G401 (cell line): ENCODE data around the gene RIMKLB. TPM values are rescaled to one million over a fixed set of nuclear protein-coding genes. Genes with fewer than 3 reads are reported as not detected.

Experiments used
- DNase-seq: peaks from one replicate; pipeline ENCODE4 v3.0.0-alpha.2; 2015; ENCODE audit warnings: low spot score
- in situ Hi-C: cut with HindIII; loops from 2 replicates; pipeline ENCODE4 v1.10.0; 2016; ENCODE audit warnings: low sequenced_read_pairs, mixed read lengths
- total RNA-seq: library from RNA; depleted of rRNA; stranded (reverse); fragments of >200 nt; shearing (Covaris generic); gene quantifications from 2 replicates; pipeline ENCODE4 v1.2.3, GENCODE V29; 2014; rRNA removed

The RIMKLB gene
- 0.14 and 0.37 TPM in 2 replicates for total RNA-seq

DNA sequence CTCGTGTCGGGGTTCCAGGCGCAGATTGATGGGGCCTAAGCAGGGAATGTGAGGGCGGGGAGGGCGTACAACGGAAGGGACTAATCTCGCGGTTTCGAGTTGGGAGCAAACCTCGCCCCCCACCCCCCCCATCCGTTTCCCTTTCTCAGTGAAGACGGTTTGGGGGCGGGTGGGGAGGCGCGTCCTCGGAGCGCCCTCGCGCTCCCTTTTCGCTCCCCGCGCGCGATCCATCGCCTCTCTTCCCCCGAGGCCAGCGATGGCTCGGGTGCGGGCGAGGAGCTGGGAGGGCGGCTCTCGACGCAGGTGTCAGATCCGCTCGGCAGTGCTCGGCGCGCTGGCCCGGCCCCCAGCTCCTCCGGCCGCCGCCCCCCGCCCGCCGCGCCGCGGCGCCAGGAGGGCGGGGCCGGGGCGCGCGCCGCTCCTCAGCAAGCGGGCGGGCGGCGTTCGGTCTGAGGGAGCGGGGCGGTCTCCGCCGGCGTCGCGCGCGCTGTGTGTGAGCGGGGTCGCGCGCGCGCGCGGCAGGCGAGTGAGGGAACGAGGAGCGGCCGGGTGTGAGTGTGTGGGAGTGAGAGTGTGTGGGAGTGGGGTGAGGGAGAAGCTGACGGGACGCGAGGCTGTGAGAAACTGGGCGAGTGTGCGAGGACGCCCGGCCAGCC lies at the start of gene RIMKLB:
Gene RIMKLB, plus strand, starts transcription at position 516 of the 656 bp plus-strand sequence. CDS start 15,876 bp downstream, outside the sequence.
- DNase-seq = peak; percentile 84
- in situ Hi-C loops = no loop called here

GRCh38 chr12:8648576-8649205 lies 49.1 kb upstream of the RIMKLB start:
- DNase-seq = no peak
- in situ Hi-C loops = no loop called here

DNA sequence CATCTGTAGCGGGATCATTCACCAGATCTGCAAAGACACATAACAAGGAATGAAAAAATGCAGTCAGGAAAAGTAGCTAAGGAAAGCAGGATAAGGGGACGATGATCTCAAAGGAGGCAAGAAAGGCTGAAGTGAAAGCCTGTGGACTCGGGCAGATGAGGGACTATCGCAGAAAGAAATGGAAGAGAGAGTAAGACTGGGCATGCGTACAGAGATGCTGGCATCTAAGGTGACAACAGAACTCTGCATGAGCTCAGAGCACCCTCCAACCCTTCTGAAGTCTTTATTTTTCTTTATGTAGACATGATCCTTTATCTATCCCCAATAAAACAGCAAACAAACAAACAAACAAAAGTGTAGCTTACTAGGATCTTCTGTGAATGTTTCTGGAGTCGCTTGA lies 42.4 kb upstream of the RIMKLB start:
- in situ Hi-C loops = no loop called here
- DNase-seq = no peak

GRCh38 chr12:8658346-8658745 lies 39.4 kb upstream of the RIMKLB start:
- no peak for DNase-seq
- in situ Hi-C loops = no loop called here

DNA sequence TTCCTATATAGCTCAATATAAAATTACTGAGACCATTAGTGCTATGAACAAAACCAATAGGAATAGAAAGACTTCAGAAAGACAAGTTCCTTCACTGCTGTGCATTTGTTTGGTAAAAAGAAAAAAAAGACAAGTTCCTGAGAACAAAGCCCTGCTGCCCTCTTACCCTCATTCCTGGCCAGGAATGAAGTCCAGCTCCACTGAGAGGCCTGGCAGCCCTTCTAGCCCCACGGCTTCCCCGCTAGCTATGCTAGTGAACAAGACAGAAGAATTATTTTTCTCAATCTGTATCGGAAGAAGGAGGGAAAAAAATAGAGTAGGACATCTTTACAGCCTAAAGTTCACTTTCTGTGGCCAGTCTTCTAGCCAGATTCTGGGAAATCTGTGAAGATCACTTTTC lies 36.8 kb upstream of the RIMKLB start:
- in situ Hi-C loops = no loop called here
- DNase-seq = no peak

GRCh38 chr12:8661751-8662150 lies 36.0 kb upstream of the RIMKLB start:
- DNase-seq = no peak
- in situ Hi-C loops = no loop called here

GRCh38 chr12:8662593-8662992 lies 35.2 kb upstream of the RIMKLB start, which contains the start of gene MFAP5:
TSS of gene MFAP5 (minus strand) at chr12:8662826. CDS start at chr12:8662104, 722 bp downstream.
- in situ Hi-C loops = no loop called here
- DNase-seq = no peak

GRCh38 chr12:8664228-8664913 lies 33.4 kb upstream of the RIMKLB start:
- DNase-seq = peak; percentile 61
- in situ Hi-C loops = no loop called here

DNA sequence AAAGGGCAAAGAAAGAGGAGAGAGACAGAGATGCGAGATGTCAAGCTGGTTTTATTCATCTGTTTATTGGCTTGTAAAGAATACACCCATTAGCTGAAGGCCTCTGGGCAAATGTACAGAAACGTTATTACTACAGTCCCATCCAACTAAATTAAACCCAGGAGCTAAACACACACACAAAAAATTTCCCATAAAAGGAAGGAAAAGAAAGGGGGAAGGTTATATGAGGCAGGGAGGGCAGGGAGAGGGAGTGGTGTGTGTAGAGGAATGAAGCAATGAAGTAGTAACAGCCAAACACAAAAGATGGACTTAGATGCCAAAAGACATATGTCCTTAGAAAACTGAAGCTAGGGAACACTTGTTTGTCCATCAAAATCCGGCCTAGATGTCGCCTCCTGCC lies 32.0 kb upstream of the RIMKLB start:
- in situ Hi-C loops = no loop called here
- no peak for DNase-seq

- in situ Hi-C loops = no loop called here
- DNase-seq = no peak
Observed at GRCh38 chr12:8667270-8667669, 30.5 kb upstream of the RIMKLB start.

DNA sequence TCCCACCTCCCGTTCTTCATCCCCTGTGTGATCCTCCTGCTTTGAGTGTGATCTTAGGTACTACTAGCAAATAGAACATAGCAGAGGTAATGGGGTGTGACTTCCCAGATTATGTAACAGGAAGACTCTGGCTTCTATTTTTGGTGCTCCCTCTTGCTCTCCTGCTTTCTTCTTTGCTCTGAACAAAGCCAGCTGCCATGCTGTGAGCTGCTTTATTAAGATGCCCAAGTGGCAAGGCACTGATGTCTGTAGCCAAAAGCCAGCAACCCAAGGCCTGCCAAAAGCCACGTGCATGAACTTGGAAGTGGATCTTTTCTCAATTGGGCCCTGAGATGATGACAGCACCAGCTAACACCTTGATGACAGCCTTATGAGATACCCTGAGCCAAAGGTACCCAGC lies 29.4 kb upstream of the RIMKLB start:
- in situ Hi-C loops = no loop called here
- DNase-seq = peak; percentile 93

DNA sequence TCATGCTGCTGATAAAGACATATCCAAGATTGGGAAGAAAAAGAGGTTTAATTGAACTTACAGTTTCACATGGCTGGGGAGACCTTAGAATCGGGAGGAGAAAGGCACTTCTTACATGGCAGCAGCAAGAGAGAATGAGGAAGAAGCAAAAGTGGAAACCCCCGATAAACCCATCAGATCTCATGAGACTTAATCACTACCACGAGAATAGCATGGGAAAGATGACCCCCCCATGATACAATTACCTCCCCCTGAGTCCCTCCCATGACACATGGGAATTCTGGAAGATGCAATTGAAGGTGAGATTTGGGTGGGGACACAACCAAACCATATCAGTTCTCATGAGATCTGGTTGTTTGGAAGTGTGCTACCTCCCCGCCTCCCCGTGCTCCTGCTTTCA lies 25.4 kb upstream of the RIMKLB start:
- no peak for DNase-seq
- in situ Hi-C loops = no loop called here

GRCh38 chr12:8675591-8676036 lies 22.2 kb upstream of the RIMKLB start:
- in situ Hi-C loops = no loop called here

GRCh38 chr12:8676651-8677050 lies 21.1 kb upstream of the RIMKLB start:
- in situ Hi-C loops = no loop called here
- no peak for DNase-seq

More at GRCh38 chr12:8675591-8676036, 22.2 kb upstream of the RIMKLB start:
- no peak for DNase-seq

DNA sequence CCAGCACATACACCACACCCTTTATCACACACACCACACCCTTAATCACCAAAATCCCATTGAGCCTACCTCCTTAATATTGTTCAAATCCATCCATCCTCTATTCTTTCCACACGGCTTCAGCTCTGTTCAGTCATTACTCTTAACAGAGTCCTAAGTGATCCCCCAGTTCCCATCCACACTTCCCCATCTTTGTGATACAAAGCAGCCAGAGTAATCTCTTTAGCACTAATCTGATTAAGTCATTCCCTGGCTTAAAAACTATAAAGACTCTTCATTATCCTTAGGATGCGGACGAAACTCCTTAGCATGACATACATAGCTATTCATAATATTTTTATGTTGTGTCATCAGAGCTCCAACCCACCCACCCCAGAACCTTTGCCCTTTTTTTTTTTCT lies 20.4 kb upstream of the RIMKLB start:
- in situ Hi-C loops = no loop called here
- DNase-seq = no peak

DNA sequence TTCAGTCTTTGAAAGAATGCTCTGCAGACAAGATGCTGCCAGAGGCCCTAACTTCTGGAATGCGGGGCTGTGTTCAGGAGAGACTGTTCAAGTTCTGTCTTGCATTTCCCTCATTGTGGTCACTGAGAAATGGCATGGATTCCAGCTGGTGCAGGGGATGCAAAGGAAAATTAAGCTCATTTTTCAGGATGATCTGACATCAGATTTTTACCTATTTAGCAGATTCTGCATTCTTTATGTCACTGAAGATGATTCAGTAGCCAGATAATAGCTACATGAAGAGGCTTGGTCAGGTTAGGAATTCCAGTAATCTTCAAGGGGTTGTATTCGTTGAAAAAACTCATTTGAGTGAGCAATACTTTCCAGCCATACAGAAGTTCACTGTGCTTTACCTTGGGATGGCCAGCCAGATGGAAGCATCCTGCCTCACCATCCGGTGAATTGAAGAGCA lies 19.1 kb upstream of the RIMKLB start:
- in situ Hi-C loops = no loop called here
- no peak for DNase-seq

DNA sequence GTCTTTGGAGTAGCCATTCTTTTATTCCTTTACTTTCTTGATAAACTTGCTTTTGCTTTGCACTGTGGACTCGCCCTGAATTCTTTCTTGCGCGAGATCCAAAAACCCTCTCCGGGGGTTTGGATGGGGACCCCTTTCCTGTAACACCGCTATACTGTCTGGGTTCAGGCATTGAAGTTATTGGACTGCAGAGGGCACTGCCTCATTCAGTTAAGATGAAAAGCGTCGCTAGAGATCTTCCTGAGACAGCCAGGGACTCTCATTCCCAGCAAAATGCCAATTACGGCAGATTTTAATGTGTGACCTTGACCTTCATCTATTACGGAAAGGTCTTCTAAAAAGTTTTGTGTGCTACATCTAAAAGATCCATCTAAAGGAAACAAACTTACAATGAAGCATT lies 17.3 kb upstream of the RIMKLB start:
- no peak for DNase-seq
- in situ Hi-C loops = no loop called here

- no peak for DNase-seq
- in situ Hi-C loops = no loop called here
Observed at GRCh38 chr12:8681129-8681884, 16.5 kb upstream of the RIMKLB start.

DNA sequence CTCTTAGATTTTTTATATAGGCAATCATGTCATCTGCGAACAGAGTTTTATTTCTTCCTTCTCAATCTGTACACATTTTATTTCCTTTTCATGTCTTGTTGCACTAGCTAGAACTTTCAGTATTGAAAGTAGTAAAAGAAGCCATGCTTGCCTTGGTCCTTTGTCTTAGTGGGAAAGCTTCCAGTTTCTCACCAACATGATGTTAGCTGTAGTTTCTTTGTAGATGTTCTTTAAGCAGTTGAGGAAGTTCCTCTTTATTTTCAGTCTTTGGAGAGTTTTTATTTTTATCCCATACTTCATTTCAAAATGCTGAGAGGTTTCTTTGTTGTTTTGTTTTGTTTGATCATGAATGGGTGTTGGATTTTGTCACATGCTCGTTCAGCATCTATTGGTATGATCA lies 12.7 kb upstream of the RIMKLB start:
- in situ Hi-C loops = no loop called here
- DNase-seq = no peak
